Frontal cortex (tissue), 4 donors: Measurements from ENCODE around the gene IQCC. TPM values are rescaled to one million over a fixed set of nuclear protein-coding genes. Genes with fewer than 3 reads are reported as not detected.

Source experiments
- DNase-seq, 2 donors: peaks; one replicate each; pipeline ENCODE4 v3.0.0; 2012; ENCODE audit warnings: low spot score in 2 of 2
- FAIRE-seq: peaks from 2 replicates; lab custom pipeline; 2012; peaks lifted over from hg19 to GRCh38; lab: Jason Lieb, UNC
- total RNA-seq: library from RNA; depleted of rRNA; stranded (reverse); fragments of >200 nt; gene quantifications from one replicate; pipeline ENCODE4 v1.2.3, GENCODE V29; 2014
- donor health status: control.
- donor health status: control.
- donor health status: control.

IQCC gene
- total RNA-seq, 1 donor from 2014 or later = 3.3 TPM

GRCh38 chr1:32221581-32221979, 16.1 kb downstream of the IQCC start:
- DNase-seq (no peak), FAIRE-seq (no peak)

GRCh38 chr1:32221980-32222755, 16.7 kb downstream of the IQCC start, which contains the start of the genes EIF3I and TMEM234:
EIF3I (plus strand) TSS chr1:32222407; CDS start chr1:32222442, 35 bp downstream.
TMEM234 (minus strand) TSS chr1:32222353; CDS start chr1:32222322, 31 bp downstream.
- no peak for FAIRE-seq
- DNase-seq = peak; percentile 86 to 97

- FAIRE-seq (no peak), DNase-seq (no peak)
Observed at GRCh38 chr1:32223683-32224082, 18.2 kb downstream of the IQCC start.

GRCh38 chr1:32224285-32224684, 18.8 kb downstream of the IQCC start:
- DNase-seq (no peak), FAIRE-seq (no peak)

GRCh38 chr1:32228771-32229170, 23.3 kb downstream of the IQCC start:
- DNase-seq = no peak
- no peak for FAIRE-seq

GRCh38 chr1:32231843-32232432, 26.5 kb downstream of the IQCC start:
- no peak for DNase-seq
- no peak for FAIRE-seq

GRCh38 chr1:32232558-32233304, 27.3 kb downstream of the IQCC start:
- FAIRE-seq = no peak
- no peak for DNase-seq

- DNase-seq (no peak), FAIRE-seq (no peak)
Observed at GRCh38 chr1:32234792-32235191, 29.3 kb downstream of the IQCC start.

- FAIRE-seq (no peak), DNase-seq (no peak)
Observed at GRCh38 chr1:32239337-32239736, 33.9 kb downstream of the IQCC start.

GRCh38 chr1:32239790-32240139, 34.3 kb downstream of the IQCC start:
- FAIRE-seq (no peak), DNase-seq (no peak)

GRCh38 chr1:32240140-32240951, 34.9 kb downstream of the IQCC start:
- FAIRE-seq = no peak
- DNase-seq = peak; percentile 61 to 73

GRCh38 chr1:32241001-32241763, 35.7 kb downstream of the IQCC start:
- FAIRE-seq = no peak

GRCh38 chr1:32242341-32242851, 36.9 kb downstream of the IQCC start:
- no peak for FAIRE-seq
- DNase-seq = peak; percentile 49 to 67

More at GRCh38 chr1:32241001-32241763, 35.7 kb downstream of the IQCC start:
- peak; percentile 72 to 73 for DNase-seq

- DNase-seq = no peak
- no peak for FAIRE-seq
Observed at GRCh38 chr1:32246888-32247273, 41.4 kb downstream of the IQCC start, which contains the start of gene FAM167B. FAM167B (plus strand) TSS chr1:32247222; CDS start chr1:32247422, 200 bp downstream.

GRCh38 chr1:32247452-32247851, 42.0 kb downstream of the IQCC start:
- DNase-seq (no peak), FAIRE-seq (no peak)

GRCh38 chr1:32247983-32248889, 42.8 kb downstream of the IQCC start:
- FAIRE-seq = no peak
- peak in 1 of 2 donors; percentile 69 for DNase-seq

GRCh38 chr1:32249831-32250525, 44.5 kb downstream of the IQCC start:
- FAIRE-seq = no peak
- no peak for DNase-seq
